ENCODE results near the gene ULK2.

ULK2 gene

GRCh38 chr17:19857640-19858039 is 10.1 kb downstream of the ULK2 start:
- Histone ChIP-seq H3K79me2 (ENCODE audit: control insufficient read depth, insufficient read depth, low read length, poor library complexity) (no peaks in the 10 kb centered on the region), H3K27ac (ENCODE audit: low read depth, low read length) (no peak overlapping the region), H3K18ac (ENCODE audit: low read length) (no peak overlapping the region), H2BK120ac (ENCODE audit: insufficient read depth, low read length, poor library complexity) (no peak overlapping the region), H3K4me1 (ENCODE audit: control insufficient read depth in 1 of 2, insufficient read depth in 2 of 2, low read length in 2 of 2) (peaks cover 0 to 2% of the 10 kb centered on the region in 2 experiments), H3K9ac (ENCODE audit: low read length) (no peak overlapping the region), H4K8ac (ENCODE audit: low read depth, low read length) (no peak overlapping the region), H2BK5ac (ENCODE audit: low read depth, low read length, poor library complexity) (no peak overlapping the region), H3K4ac (ENCODE audit: low read depth, low read length) (no peak overlapping the region), H3K23ac (ENCODE audit: low read length) (no peak overlapping the region), H2AK5ac (ENCODE audit: low read length) (no peak overlapping the region), H3K27me3 (ENCODE audit: insufficient read depth, low read length) (no peaks in the 10 kb centered on the region), H3K4me3 (ENCODE audit: low read depth, low read length) (no peak overlapping the region), H4K91ac (ENCODE audit: low read depth, low read length) (no peak overlapping the region), H3K4me2 (ENCODE audit: low read length) (no peak overlapping the region), H3K9me3 (ENCODE audit: insufficient read depth, low read depth, low read length) (no peaks in the 10 kb centered on the region), H3K14ac (ENCODE audit: low read length) (no peak overlapping the region), H3K79me1 (ENCODE audit: low read length) (no peaks in the 10 kb centered on the region), H4K12ac (ENCODE audit: low read depth, low read length) (no peak overlapping the region), H3K36me3 (ENCODE audit: control insufficient read depth in 1 of 2, insufficient read depth in 2 of 2, low read length in 2 of 2) (peaks cover 0 to 3% of the 10 kb centered on the region in 2 experiments), H2BK12ac (ENCODE audit: low read length) (no peak overlapping the region), H2AFZ (ENCODE audit: insufficient read depth, low read length, poor library complexity) (no peak overlapping the region)
- DNase-seq: no peak
- no CpG with 5 or more reads among the region's 2 CpGs for WGBS (ENCODE audit: extremely low coverage, insufficient coverage, insufficient read length)

- no peak overlapping the region for H3K27ac ChIP-seq (ENCODE audit: low read depth, low read length)
- H4K8ac ChIP-seq (ENCODE audit: low read depth, low read length): no peak overlapping the region
- no peak overlapping the region for H3K14ac ChIP-seq (ENCODE audit: low read length)
- no peaks in the 10 kb centered on the region for H3K79me1 ChIP-seq (ENCODE audit: low read length)
- no peak overlapping the region for H3K18ac ChIP-seq (ENCODE audit: low read length)
- H3K23ac ChIP-seq (ENCODE audit: low read length): no peak overlapping the region
- no peak overlapping the region for H2BK5ac ChIP-seq (ENCODE audit: low read depth, low read length, poor library complexity)
- H3K4me1 ChIP-seq (ENCODE audit: control insufficient read depth in 1 of 2, insufficient read depth in 2 of 2, low read length in 2 of 2): no peaks in the 10 kb centered on the region
- H4K91ac ChIP-seq (ENCODE audit: low read depth, low read length): no peak overlapping the region
- no peaks in the 10 kb centered on the region for H3K27me3 ChIP-seq (ENCODE audit: insufficient read depth, low read length)
- H2AK5ac ChIP-seq (ENCODE audit: low read length): no peak overlapping the region
- H3K9me3 ChIP-seq (ENCODE audit: insufficient read depth, low read depth, low read length): no peaks in the 10 kb centered on the region
- no peak overlapping the region for H3K4me2 ChIP-seq (ENCODE audit: low read length)
- H2BK120ac ChIP-seq (ENCODE audit: insufficient read depth, low read length, poor library complexity): no peak overlapping the region
- H3K4me3 ChIP-seq (ENCODE audit: low read depth, low read length): no peak overlapping the region
- no peak overlapping the region for H2AFZ ChIP-seq (ENCODE audit: insufficient read depth, low read length, poor library complexity)
- H2BK12ac ChIP-seq (ENCODE audit: low read length): no peak overlapping the region
- H3K4ac ChIP-seq (ENCODE audit: low read depth, low read length): no peak overlapping the region
- no peak overlapping the region for H3K9ac ChIP-seq (ENCODE audit: low read length)
- no peaks in the 10 kb centered on the region for H3K79me2 ChIP-seq (ENCODE audit: control insufficient read depth, insufficient read depth, low read length, poor library complexity)
- no peak overlapping the region for H4K12ac ChIP-seq (ENCODE audit: low read depth, low read length)
- DNase-seq: no peak
- peaks cover 0 to 8% of the 10 kb centered on the region in 2 experiments for H3K36me3 ChIP-seq (ENCODE audit: control insufficient read depth in 1 of 2, insufficient read depth in 2 of 2, low read length in 2 of 2)
Observed at GRCh38 chr17:19833914-19834313, 33.8 kb downstream of the ULK2 start.

DNA sequence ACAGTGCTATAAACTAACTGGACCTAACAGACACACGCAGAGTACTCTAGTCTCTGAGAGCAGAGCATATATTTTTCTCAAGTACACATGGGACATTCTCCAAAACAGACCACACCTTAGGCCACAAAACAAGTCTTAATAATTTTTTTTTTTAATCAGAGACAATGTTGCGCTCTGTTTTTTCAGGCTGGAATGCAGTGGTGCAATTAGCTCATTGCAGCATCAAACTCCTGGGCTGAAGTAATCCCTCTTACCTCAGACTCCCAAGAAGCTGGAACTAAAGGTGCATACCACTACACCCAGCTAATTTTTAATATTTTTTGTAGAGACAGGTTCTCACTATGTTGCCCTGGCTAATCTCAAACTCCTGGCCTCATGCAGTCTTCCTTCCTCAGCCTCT is 37.7 kb downstream of the ULK2 start:
- no peak overlapping the region for H2BK12ac ChIP-seq (ENCODE audit: low read length)
- DNase-seq: no peak
- no peak overlapping the region for H2AFZ ChIP-seq (ENCODE audit: insufficient read depth, low read length, poor library complexity)
- no peak overlapping the region for H2BK120ac ChIP-seq (ENCODE audit: insufficient read depth, low read length, poor library complexity)
- H3K9me3 ChIP-seq (ENCODE audit: insufficient read depth, low read depth, low read length): no peaks in the 10 kb centered on the region
- H3K36me3 ChIP-seq (ENCODE audit: control insufficient read depth in 1 of 2, insufficient read depth in 2 of 2, low read length in 2 of 2): peaks cover 0 to 4% of the 10 kb centered on the region in 2 experiments
- H3K9ac ChIP-seq (ENCODE audit: low read length): no peak overlapping the region
- no peaks in the 10 kb centered on the region for H3K79me1 ChIP-seq (ENCODE audit: low read length)
- no peak overlapping the region for H3K4me2 ChIP-seq (ENCODE audit: low read length)
- H3K27me3 ChIP-seq (ENCODE audit: insufficient read depth, low read length): no peaks in the 10 kb centered on the region
- H3K4me1 ChIP-seq (ENCODE audit: control insufficient read depth in 1 of 2, insufficient read depth in 2 of 2, low read length in 2 of 2): no peaks in the 10 kb centered on the region
- H3K27ac ChIP-seq (ENCODE audit: low read depth, low read length): no peak overlapping the region
- no peak overlapping the region for H3K23ac ChIP-seq (ENCODE audit: low read length)
- no peak overlapping the region for H2BK5ac ChIP-seq (ENCODE audit: low read depth, low read length, poor library complexity)
- H2AK5ac ChIP-seq (ENCODE audit: low read length): no peak overlapping the region
- H4K12ac ChIP-seq (ENCODE audit: low read depth, low read length): no peak overlapping the region
- no peak overlapping the region for H3K4me3 ChIP-seq (ENCODE audit: low read depth, low read length)
- no peak overlapping the region for H4K91ac ChIP-seq (ENCODE audit: low read depth, low read length)
- no peaks in the 10 kb centered on the region for H3K79me2 ChIP-seq (ENCODE audit: control insufficient read depth, insufficient read depth, low read length, poor library complexity)
- no peak overlapping the region for H3K18ac ChIP-seq (ENCODE audit: low read length)
- no peak overlapping the region for H3K4ac ChIP-seq (ENCODE audit: low read depth, low read length)
- WGBS (ENCODE audit: extremely low coverage, insufficient coverage, insufficient read length): no CpG with 5 or more reads among the region's 2 CpGs
- no peak overlapping the region for H4K8ac ChIP-seq (ENCODE audit: low read depth, low read length)
- H3K14ac ChIP-seq (ENCODE audit: low read length): no peak overlapping the region

- DNase-seq: no peak
- Histone ChIP-seq H3K9me3 (ENCODE audit: insufficient read depth, low read depth, low read length) (no peaks in the 10 kb centered on the region), H3K9ac (ENCODE audit: low read length) (no peak overlapping the region), H3K79me1 (ENCODE audit: low read length) (no peaks in the 10 kb centered on the region), H3K79me2 (ENCODE audit: control insufficient read depth, insufficient read depth, low read length, poor library complexity) (no peaks in the 10 kb centered on the region), H3K27me3 (ENCODE audit: insufficient read depth, low read length) (no peaks in the 10 kb centered on the region), H3K4me3 (ENCODE audit: low read depth, low read length) (no peak overlapping the region), H4K8ac (ENCODE audit: low read depth, low read length) (no peak overlapping the region), H2AK5ac (ENCODE audit: low read length) (no peak overlapping the region), H3K23ac (ENCODE audit: low read length) (no peak overlapping the region), H3K4me1 (ENCODE audit: control insufficient read depth in 1 of 2, insufficient read depth in 2 of 2, low read length in 2 of 2) (no peaks in the 10 kb centered on the region), H3K18ac (ENCODE audit: low read length) (no peak overlapping the region), H2AFZ (ENCODE audit: insufficient read depth, low read length, poor library complexity) (no peak overlapping the region), H3K14ac (ENCODE audit: low read length) (no peak overlapping the region), H2BK12ac (ENCODE audit: low read length) (no peak overlapping the region), H3K36me3 (ENCODE audit: control insufficient read depth in 1 of 2, insufficient read depth in 2 of 2, low read length in 2 of 2) (peaks cover 2 to 4% of the 10 kb centered on the region in 2 experiments), H3K27ac (ENCODE audit: low read depth, low read length) (no peak overlapping the region), H2BK5ac (ENCODE audit: low read depth, low read length, poor library complexity) (no peak overlapping the region), H4K12ac (ENCODE audit: low read depth, low read length) (no peak overlapping the region), H4K91ac (ENCODE audit: low read depth, low read length) (no peak overlapping the region), H3K4me2 (ENCODE audit: low read length) (no peak overlapping the region), H3K4ac (ENCODE audit: low read depth, low read length) (no peak overlapping the region), H2BK120ac (ENCODE audit: insufficient read depth, low read length, poor library complexity) (no peak overlapping the region)
- WGBS (ENCODE audit: extremely low coverage, insufficient coverage, insufficient read length): no CpG with 5 or more reads among the region's 3 CpGs
Observed at GRCh38 chr17:19812407-19812806, 55.3 kb downstream of the ULK2 start.

Data from trophoblast cell (in vitro differentiated cells and primary cell).